Fibroblast of lung (primary cell): ENCODE data around the gene RTF1. TPM values are rescaled to one million over a fixed set of nuclear protein-coding genes. Genes with fewer than 3 reads are reported as not detected.
"Not testable (repeated sequence)": the region's sequence is repeated elsewhere in the genome, so short reads cannot be mapped to it uniquely, and the experiment has no call there.

Source experiments
- DNase-seq, 2 donors: peaks; one replicate each; pipeline versions ENCODE4 v3.0.0 to v3.0.0-alpha.2; 2010; ENCODE audit warnings: low read depth in 2 of 2
- H2AFZ ChIP-seq: 2 replicates; pipeline ENCODE4 v1.5.1; 2012; ENCODE audit warnings: low read length, control low read depth, inconsistent platforms
- H3K27ac ChIP-seq: 2 replicates; pipeline ENCODE4 v1.5.1; 2011; ENCODE audit warnings: low read length, control low read depth; ENCODE audit not compliant: insufficient read depth
- H3K27me3 ChIP-seq: 2 replicates; pipeline ENCODE4 v1.5.1; 2011; ENCODE audit warnings: mild to moderate bottlenecking, low read length; ENCODE audit not compliant: control insufficient read depth, insufficient read depth
- H3K36me3 ChIP-seq: 2 replicates; pipeline ENCODE4 v1.5.1; 2011; ENCODE audit warnings: low read length; ENCODE audit not compliant: control insufficient read depth, insufficient read depth
- H3K4me1 ChIP-seq: 2 replicates; pipeline ENCODE4 v1.5.1; 2011; ENCODE audit warnings: low read length; ENCODE audit not compliant: control insufficient read depth, insufficient read depth; ENCODE audit errors: extremely low read depth
- H3K4me2 ChIP-seq: 2 replicates; pipeline ENCODE4 v1.5.1; 2011; ENCODE audit warnings: low read length, control low read depth; ENCODE audit not compliant: insufficient read depth; ENCODE audit errors: extremely low read depth
- H3K4me3 ChIP-seq, 4 experiments: fragments of 200-600 bp in 1 of 4; sonication (generic) in 1 of 4; replicated peaks in 1 of 4; 2 replicates each; pipeline ENCODE4 v1.5.1; 2011 to 2016; ENCODE audit warnings: low read length in 4 of 4, low read depth in 3 of 4, mild to moderate bottlenecking in 3 of 4, control low read depth in 2 of 4, inconsistent platforms in 1 of 4, mixed read lengths in 1 of 4; ENCODE audit not compliant: insufficient read depth in 1 of 4; ENCODE audit errors: control extremely low read depth in 1 of 4
- H3K79me2 ChIP-seq: 2 replicates; pipeline ENCODE4 v1.5.1; 2012; ENCODE audit warnings: mild to moderate bottlenecking, low read length, inconsistent platforms; ENCODE audit not compliant: control insufficient read depth, insufficient read depth
- H3K9ac ChIP-seq: 2 replicates; pipeline ENCODE4 v1.5.1; 2011; ENCODE audit warnings: mild to moderate bottlenecking, low read length, control low read depth; ENCODE audit not compliant: insufficient read depth
- H3K9me3 ChIP-seq: 2 replicates; pipeline ENCODE4 v1.5.1; 2012; ENCODE audit warnings: low read depth, low read length; ENCODE audit not compliant: control insufficient read depth, insufficient read depth
- H4K20me1 ChIP-seq: 2 replicates; pipeline ENCODE4 v1.5.1; 2011; ENCODE audit warnings: low read length; ENCODE audit not compliant: control insufficient read depth, insufficient read depth; ENCODE audit errors: extremely low read depth
- EZH2 ChIP-seq: IDR thresholded peaks from 2 replicates; pipeline ENCODE4 v1.5.1; 2012; ENCODE audit warnings: low read length, control low read depth, mild to moderate bottlenecking; ENCODE audit errors: missing control alignments
- polyA plus RNA-seq, 2 donors: library from polyadenylated mRNA; depleted of rRNA in 1 of 2; stranded (reverse) in 1 of 2; unstranded in 1 of 2; fragments of >200 nt; gene quantifications; 2 replicates each; pipeline ENCODE4 v1.2.1, GENCODE V29; 2011 to 2012; ENCODE audit warnings: missing spikeins in 1 of 2
- total RNA-seq: library from RNA; depleted of rRNA; stranded (reverse); fragments of >200 nt; gene quantifications from 2 replicates; pipeline ENCODE4 v1.2.1, GENCODE V29; 2014
- TF ChIP-seq, protein P1 (sequence below), 2 donors: IDR thresholded peaks in 1 of 2; conservative IDR thresholded peaks in 1 of 2; 1 replicate in 1 of 2; 2 replicates in 1 of 2; pipeline ENCODE4 v1.5.1; 2011 to 2012; ENCODE audit warnings: low read length in 2 of 2, control low read depth in 1 of 2, inconsistent platforms in 1 of 2, low read depth in 1 of 2, mild to moderate bottlenecking in 1 of 2

Gene RTF1
- total and polyA plus RNA-seq, 2 donors (not counting 1 experiment from before 2014, with no cell fraction given), result 16.0 to 38.9 TPM

GRCh38 chr15:41464889-41465580 is 48.1 kb downstream of the RTF1 start:
- Histone ChIP-seq H3K9ac (no peak overlapping the region), H3K36me3 (peaks cover 1% of the 10 kb centered on the region), H3K4me3 (no peak overlapping the region), H4K20me1 (no peaks in the 10 kb centered on the region), H3K4me2 (no peak overlapping the region), H3K79me2 (no peaks in the 10 kb centered on the region), H3K27ac (no peak overlapping the region), H2AFZ (no peak overlapping the region), H3K27me3 (no peaks in the 10 kb centered on the region), H3K9me3 (no peaks in the 10 kb centered on the region), H3K4me1 (no peaks in the 10 kb centered on the region)
- TF ChIP-seq, protein P1, sequence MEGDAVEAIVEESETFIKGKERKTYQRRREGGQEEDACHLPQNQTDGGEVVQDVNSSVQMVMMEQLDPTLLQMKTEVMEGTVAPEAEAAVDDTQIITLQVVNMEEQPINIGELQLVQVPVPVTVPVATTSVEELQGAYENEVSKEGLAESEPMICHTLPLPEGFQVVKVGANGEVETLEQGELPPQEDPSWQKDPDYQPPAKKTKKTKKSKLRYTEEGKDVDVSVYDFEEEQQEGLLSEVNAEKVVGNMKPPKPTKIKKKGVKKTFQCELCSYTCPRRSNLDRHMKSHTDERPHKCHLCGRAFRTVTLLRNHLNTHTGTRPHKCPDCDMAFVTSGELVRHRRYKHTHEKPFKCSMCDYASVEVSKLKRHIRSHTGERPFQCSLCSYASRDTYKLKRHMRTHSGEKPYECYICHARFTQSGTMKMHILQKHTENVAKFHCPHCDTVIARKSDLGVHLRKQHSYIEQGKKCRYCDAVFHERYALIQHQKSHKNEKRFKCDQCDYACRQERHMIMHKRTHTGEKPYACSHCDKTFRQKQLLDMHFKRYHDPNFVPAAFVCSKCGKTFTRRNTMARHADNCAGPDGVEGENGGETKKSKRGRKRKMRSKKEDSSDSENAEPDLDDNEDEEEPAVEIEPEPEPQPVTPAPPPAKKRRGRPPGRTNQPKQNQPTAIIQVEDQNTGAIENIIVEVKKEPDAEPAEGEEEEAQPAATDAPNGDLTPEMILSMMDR (conservative IDR thresholded peaks at IDR 0.05 in 1 of 2, IDR thresholded peaks at IDR 0.05 in 1 of 2; ENCODE audit: low read depth in 1 of 2, low read length in 2 of 2), result no peak
- no peak for TF ChIP-seq EZH2
- no peak for DNase-seq

- H3K4me2 ChIP-seq, result no peak overlapping the region
- H3K9ac ChIP-seq, result no peak overlapping the region
- H3K36me3 ChIP-seq, result peaks cover 5% of the 10 kb centered on the region
- no peaks in the 10 kb centered on the region for H3K9me3 ChIP-seq
- no peaks in the 10 kb centered on the region for H3K79me2 ChIP-seq
- H4K20me1 ChIP-seq, result no peaks in the 10 kb centered on the region
- TF ChIP-seq, protein P1 (conservative IDR thresholded peaks at IDR 0.05 in 1 of 2, IDR thresholded peaks at IDR 0.05 in 1 of 2; ENCODE audit: low read depth in 1 of 2, low read length in 2 of 2), result peak; percentile 99 to 100
- no peak for TF ChIP-seq EZH2
- no peaks in the 10 kb centered on the region for H3K27me3 ChIP-seq
- no peaks in the 10 kb centered on the region for H3K4me1 ChIP-seq
- no peak overlapping the region for H2AFZ ChIP-seq
- no peak overlapping the region for H3K27ac ChIP-seq
- H3K4me3 ChIP-seq, result no peak overlapping the region
- DNase-seq, result peak; percentile 45 to 84
Observed at GRCh38 chr15:41465822-41466421, 49.0 kb downstream of the RTF1 start.

- H3K27me3 ChIP-seq, result no peaks in the 10 kb centered on the region
- no peak overlapping the region for H3K9ac ChIP-seq
- no peak for TF ChIP-seq EZH2
- TF ChIP-seq, protein P1 (conservative IDR thresholded peaks at IDR 0.05 in 1 of 2, IDR thresholded peaks at IDR 0.05 in 1 of 2; ENCODE audit: low read depth in 1 of 2, low read length in 2 of 2), result no peak
- no peaks in the 10 kb centered on the region for H3K79me2 ChIP-seq
- no peak overlapping the region for H3K27ac ChIP-seq
- peaks cover 5% of the 10 kb centered on the region for H3K36me3 ChIP-seq
- DNase-seq, result no peak
- no peak overlapping the region for H3K4me2 ChIP-seq
- no peaks in the 10 kb centered on the region for H4K20me1 ChIP-seq
- H3K4me3 ChIP-seq, result no peak overlapping the region
- no peaks in the 10 kb centered on the region for H3K9me3 ChIP-seq
- H3K4me1 ChIP-seq, result no peaks in the 10 kb centered on the region
- H2AFZ ChIP-seq, result no peak overlapping the region
Observed at GRCh38 chr15:41466711-41467110, 49.8 kb downstream of the RTF1 start.

- H3K4me2 ChIP-seq, H3K79me2 ChIP-seq, H3K36me3 ChIP-seq, H4K20me1 ChIP-seq, H3K9ac ChIP-seq, DNase-seq, H3K9me3 ChIP-seq, H2AFZ ChIP-seq, H3K4me3 ChIP-seq, H3K4me1 ChIP-seq, H3K27ac ChIP-seq, H3K27me3 ChIP-seq: not testable (repeated sequence)
Observed at GRCh38 chr15:41469644-41470043, 52.7 kb downstream of the RTF1 start.
